ENCODE results near the gene MLX.

Gene MLX
- 63.8 to 79.8 reads per million in 2 experiments for total RNA-seq

GRCh38 chr17:42566883-42567573 is at the start of gene MLX:
Gene MLX, plus strand, starts transcription at chr17:42567100. Its CDS starts 25 bp downstream, at chr17:42567125.
- peak; percentile 87 for DNase-seq (ENCODE audit: low read depth)

GRCh38 chr17:42517516-42517915 is 49.4 kb upstream of the MLX start:
- peak; percentile 73 for DNase-seq (ENCODE audit: low read depth)

- no peak for DNase-seq (ENCODE audit: low read depth)
Observed at GRCh38 chr17:42518046-42518754, 48.7 kb upstream of the MLX start.

GRCh38 chr17:42518755-42519545 is 48.0 kb upstream of the MLX start:
- no peak for DNase-seq (ENCODE audit: low read depth)

- DNase-seq (ENCODE audit: low read depth), result no peak
Observed at GRCh38 chr17:42519546-42520491, 47.1 kb upstream of the MLX start.

GRCh38 chr17:42520540-42520951 is 46.4 kb upstream of the MLX start:
- DNase-seq (ENCODE audit: low read depth), result no peak

- DNase-seq (ENCODE audit: low read depth), result no peak
Observed at GRCh38 chr17:42521036-42521435, 45.9 kb upstream of the MLX start.

- no peak for DNase-seq (ENCODE audit: low read depth)
Observed at GRCh38 chr17:42521666-42522262, 45.1 kb upstream of the MLX start.

- DNase-seq (ENCODE audit: low read depth), result no peak
Observed at GRCh38 chr17:42522263-42522790, 44.6 kb upstream of the MLX start.

GRCh38 chr17:42522798-42523278 is 44.1 kb upstream of the MLX start:
- no peak for DNase-seq (ENCODE audit: low read depth)

- no peak for DNase-seq (ENCODE audit: low read depth)
Observed at GRCh38 chr17:42525221-42525620, 41.7 kb upstream of the MLX start.

GRCh38 chr17:42526031-42526444 is 40.9 kb upstream of the MLX start:
- DNase-seq (ENCODE audit: low read depth), result no peak

- no peak for DNase-seq (ENCODE audit: low read depth)
Observed at GRCh38 chr17:42527932-42528331, 39.0 kb upstream of the MLX start.

GRCh38 chr17:42529061-42529460 is 37.8 kb upstream of the MLX start:
- DNase-seq (ENCODE audit: low read depth), result no peak

- DNase-seq (ENCODE audit: low read depth), result no peak
Observed at GRCh38 chr17:42530952-42531454, 35.9 kb upstream of the MLX start.

- peak; percentile 31 for DNase-seq (ENCODE audit: low read depth)
Observed at GRCh38 chr17:42531455-42532354, 35.2 kb upstream of the MLX start.

GRCh38 chr17:42535155-42536047 is 31.5 kb upstream of the MLX start:
- DNase-seq (ENCODE audit: low read depth), result no peak

GRCh38 chr17:42536048-42536371 is 30.9 kb upstream of the MLX start, which contains the start of gene NAGLU:
Gene NAGLU, plus strand, starts transcription at chr17:42536241. Its CDS starts 32 bp downstream, at chr17:42536273.
- peak; percentile 54 for DNase-seq (ENCODE audit: low read depth)

Data from T follicular helper cell (primary cell).